T-helper 22 cell (primary cell): ENCODE data around the gene SMIM9.

Experiments
- DNase-seq: peaks from one replicate; pipeline ENCODE4 v3.0.0-alpha.2; 2020; ENCODE audit warnings: low read depth

Gene SMIM9

GRCh38 chrX:154815274-154815818, 19.1 kb downstream of the SMIM9 start:
- DNase-seq = no peak

DNA sequence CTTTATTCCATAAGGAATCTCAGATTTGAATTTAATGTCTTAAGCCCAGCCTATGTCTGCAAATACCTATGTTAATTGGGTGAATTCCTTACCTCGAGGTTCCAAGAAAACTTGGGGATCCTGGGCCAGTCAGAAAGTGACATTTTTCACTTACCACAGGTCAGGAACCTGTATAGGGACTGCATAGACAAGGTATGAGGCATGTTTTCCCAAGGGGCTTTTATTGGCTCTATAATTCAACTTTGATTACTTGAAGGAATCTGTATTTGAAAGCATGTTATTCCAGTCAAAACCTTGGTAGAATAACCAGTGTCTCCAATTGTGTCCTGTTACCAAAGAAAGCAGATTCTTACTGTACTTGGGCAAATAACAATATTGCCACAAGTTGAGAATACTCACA, 20.7 kb downstream of the SMIM9 start:
- no peak for DNase-seq

GRCh38 chrX:154812341-154813101, 21.9 kb downstream of the SMIM9 start:
- no peak for DNase-seq

- no peak for DNase-seq
Observed at GRCh38 chrX:154809939-154810665, 24.4 kb downstream of the SMIM9 start.

- no peak for DNase-seq
Observed at GRCh38 chrX:154806837-154807501, 27.5 kb downstream of the SMIM9 start.

- DNase-seq = no peak
Observed at GRCh38 chrX:154805696-154806091, 28.8 kb downstream of the SMIM9 start.

DNA sequence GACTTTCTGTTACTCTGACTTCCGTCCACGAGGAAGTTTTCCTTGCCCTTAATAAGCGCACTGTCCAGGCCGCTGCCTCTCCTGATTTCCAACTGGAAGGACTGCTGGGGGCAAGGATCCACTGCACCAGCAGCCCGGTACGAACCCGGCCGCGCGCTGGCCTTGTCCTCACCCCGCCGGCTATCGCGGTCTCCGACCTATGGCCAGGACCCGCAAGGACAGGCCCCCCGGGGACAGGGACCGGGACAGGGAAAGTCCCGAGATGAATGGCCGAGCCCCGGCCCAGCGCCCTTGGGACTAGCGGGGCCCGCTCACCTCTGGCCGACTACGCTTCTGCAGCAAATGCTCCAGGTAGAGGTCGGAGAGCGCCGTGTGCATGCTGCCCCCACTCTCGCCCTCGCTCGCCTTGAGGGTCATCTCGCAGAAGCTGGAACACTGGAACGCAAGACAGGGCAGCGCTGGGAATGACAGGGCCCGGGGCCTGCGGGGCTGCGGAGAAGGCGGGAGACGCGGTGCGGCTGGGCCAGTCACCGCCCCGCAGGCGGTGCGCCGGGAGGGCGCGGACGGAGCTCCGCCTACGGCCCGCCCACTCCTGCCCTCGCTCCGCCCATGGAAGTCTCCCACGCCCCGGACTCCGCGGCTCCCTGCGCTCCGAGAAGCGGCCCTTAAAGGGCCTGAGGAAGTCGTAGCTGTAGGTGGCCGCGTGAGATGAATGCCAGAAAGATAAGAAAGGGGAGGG, 29.3 kb downstream of the SMIM9 start, which contains the start of gene MPP1:
Gene MPP1, minus strand, starts transcription at position 529 of the 739 bp plus-strand sequence. Its CDS starts 112 bp downstream, at position 417.
- DNase-seq = peak; percentile 54

- no peak for DNase-seq
Observed at GRCh38 chrX:154804261-154804956, 30.1 kb downstream of the SMIM9 start.

DNA sequence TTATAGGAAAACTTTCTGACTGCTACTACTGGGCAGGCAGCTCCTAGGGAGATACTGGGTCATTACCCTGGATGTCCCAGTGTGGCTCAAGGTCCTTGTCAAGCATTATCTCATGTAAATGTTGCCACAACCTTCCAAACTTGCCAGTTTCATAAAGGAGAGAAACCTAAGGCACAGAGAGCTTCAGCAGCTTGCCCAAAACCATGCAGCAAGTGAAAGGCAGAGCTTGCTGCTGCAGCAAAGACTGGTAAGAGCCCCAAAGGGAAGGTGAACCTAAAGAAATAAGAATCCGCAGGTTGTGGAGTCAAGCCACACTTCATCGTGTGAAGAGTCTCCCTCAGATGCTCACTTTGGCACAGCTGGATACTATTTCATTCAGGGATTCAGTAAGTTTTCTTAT, 31.5 kb downstream of the SMIM9 start:
- no peak for DNase-seq

DNA sequence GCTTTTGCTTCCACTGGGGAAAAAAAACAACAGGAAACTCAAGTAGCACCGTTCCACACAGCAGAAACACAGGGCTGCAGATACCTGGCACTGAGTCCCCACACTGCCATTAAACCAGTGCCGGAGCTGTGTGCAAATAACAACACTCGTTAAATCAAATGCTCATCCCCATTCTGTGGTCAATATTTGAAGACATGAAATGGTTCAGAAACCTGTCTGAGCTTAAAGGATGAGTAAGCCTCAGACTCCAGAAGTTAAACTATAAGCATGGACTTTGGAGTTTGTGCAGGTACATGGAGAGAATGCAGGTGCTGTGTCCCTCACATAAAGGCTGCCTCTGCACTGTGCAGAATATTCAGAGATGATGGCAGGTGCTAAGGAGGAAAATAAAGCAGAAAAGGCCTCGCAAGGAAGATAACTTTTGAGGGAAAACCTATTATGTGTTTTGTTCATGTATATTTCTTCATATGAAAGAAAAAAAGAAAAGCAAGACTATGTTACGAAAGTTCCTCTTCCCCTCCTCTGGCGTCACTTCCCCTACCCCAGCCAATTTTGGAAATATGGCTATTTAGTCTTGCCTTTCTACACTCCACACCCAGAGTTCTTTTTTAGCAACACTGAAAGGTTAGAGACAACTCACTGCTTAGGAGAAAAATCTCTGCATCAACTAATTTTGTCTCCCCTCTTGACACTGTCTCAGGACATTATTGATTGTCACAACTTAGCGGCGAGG, 33.8 kb downstream of the SMIM9 start:
- DNase-seq = no peak

- no peak for DNase-seq
Observed at GRCh38 chrX:154799556-154800348, 34.7 kb downstream of the SMIM9 start.

GRCh38 chrX:154797006-154797405, 37.5 kb downstream of the SMIM9 start:
- no peak for DNase-seq

GRCh38 chrX:154795016-154795415, 39.4 kb downstream of the SMIM9 start:
- no peak for DNase-seq

DNA sequence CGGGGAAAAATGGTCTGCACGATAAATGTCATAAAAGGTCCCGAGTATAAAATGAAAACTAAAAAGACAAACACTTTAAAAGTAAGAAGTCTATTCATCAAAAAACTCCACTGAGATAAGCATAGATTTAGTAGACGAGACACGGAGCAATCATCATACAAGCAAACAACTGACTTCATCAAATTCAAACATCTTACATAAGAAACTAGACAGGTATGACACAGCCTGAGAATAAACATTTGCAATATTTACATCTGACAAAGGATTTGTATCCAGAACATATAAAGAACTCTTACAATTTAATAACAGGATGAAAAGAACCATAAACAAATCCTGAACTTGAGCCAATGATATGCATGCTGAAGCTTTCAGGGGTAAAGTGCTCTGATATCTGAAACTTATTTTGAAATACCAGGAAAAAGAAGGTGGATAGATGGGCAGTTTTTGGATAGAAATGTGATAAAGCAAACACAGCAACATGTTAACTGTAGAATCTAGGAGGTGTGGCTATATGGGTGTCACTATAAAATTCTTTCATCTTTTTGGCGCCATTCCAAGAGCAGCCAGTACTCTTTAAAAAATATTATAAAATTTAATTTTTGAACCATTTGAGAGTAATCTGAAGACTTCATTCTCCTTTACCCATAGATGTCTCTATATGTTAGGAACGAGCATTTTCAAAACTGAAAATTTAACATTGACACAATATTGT, 41.2 kb downstream of the SMIM9 start:
- DNase-seq = no peak

- no peak for DNase-seq
Observed at GRCh38 chrX:154791939-154792338, 42.5 kb downstream of the SMIM9 start.

- DNase-seq = no peak
Observed at GRCh38 chrX:154791467-154791866, 43.0 kb downstream of the SMIM9 start.

GRCh38 chrX:154785716-154786115, 48.7 kb downstream of the SMIM9 start:
- no peak for DNase-seq

- no peak for DNase-seq
Observed at GRCh38 chrX:154784149-154784995, 50.1 kb downstream of the SMIM9 start.
